D721Med (cell line): ENCODE measurements around the gene TBX21.

Experiments
- DNase-seq: peaks from one replicate; pipeline ENCODE4 v3.0.0; 2011; ENCODE audit warnings: low spot score; ENCODE audit not compliant: insufficient read length
- FAIRE-seq: peaks from 2 replicates; lab custom pipeline; 2011; peaks lifted over from hg19 to GRCh38; lab: Jason Lieb, UNC
- TF ChIP-seq, protein P1 (sequence below): IDR thresholded peaks from 2 replicates; pipeline ENCODE4 v1.5.1; 2012; ENCODE audit warnings: mild to moderate bottlenecking, control low read depth; ENCODE audit not compliant: insufficient read depth; ENCODE audit errors: missing control alignments

The TBX21 gene

DNA sequence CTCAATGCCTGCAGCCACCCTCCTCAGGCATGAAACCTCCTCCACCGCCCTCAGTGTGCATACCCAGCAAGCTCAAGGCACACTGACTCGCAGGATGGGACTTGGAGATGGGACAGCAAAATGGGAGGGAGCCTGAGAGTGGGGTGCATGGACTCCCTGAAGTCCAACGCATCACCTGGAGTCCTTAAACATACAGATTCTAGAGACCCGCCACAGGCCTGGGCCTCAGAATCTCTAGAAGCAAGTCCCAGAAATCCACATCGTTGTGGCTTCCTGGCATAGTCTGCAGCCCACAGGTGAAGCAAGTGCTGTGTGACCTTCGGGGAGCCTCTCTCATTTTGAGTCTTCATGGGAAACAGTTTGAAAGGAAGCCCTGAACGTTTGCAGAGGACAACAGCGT, 3.6 kb upstream of the TBX21 start:
- FAIRE-seq (no peak), DNase-seq (no peak)
- TF ChIP-seq, protein P1, sequence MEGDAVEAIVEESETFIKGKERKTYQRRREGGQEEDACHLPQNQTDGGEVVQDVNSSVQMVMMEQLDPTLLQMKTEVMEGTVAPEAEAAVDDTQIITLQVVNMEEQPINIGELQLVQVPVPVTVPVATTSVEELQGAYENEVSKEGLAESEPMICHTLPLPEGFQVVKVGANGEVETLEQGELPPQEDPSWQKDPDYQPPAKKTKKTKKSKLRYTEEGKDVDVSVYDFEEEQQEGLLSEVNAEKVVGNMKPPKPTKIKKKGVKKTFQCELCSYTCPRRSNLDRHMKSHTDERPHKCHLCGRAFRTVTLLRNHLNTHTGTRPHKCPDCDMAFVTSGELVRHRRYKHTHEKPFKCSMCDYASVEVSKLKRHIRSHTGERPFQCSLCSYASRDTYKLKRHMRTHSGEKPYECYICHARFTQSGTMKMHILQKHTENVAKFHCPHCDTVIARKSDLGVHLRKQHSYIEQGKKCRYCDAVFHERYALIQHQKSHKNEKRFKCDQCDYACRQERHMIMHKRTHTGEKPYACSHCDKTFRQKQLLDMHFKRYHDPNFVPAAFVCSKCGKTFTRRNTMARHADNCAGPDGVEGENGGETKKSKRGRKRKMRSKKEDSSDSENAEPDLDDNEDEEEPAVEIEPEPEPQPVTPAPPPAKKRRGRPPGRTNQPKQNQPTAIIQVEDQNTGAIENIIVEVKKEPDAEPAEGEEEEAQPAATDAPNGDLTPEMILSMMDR = no peak

DNA sequence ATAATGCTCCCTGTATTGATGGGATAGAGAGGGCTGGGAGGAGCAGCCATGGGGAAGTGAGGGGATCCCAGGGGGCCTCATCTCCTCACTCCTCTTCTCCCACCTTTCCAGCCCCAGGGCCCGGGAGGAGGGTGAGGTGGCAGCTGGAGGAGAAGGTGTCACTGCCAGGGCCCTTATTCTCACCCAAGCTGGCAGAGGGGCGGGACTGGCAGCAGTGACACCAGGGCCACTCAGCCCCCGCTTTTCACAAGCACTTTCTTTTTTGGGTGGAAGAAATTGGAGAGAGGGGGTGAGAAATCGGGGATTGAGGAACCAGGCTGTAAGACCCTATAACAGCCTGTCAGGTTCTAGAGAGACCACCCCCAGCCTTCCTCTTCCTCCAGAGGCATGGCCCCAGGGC, 2.4 kb upstream of the TBX21 start:
- DNase-seq = no peak
- TF ChIP-seq, protein P1 = no peak
- no peak for FAIRE-seq

DNA sequence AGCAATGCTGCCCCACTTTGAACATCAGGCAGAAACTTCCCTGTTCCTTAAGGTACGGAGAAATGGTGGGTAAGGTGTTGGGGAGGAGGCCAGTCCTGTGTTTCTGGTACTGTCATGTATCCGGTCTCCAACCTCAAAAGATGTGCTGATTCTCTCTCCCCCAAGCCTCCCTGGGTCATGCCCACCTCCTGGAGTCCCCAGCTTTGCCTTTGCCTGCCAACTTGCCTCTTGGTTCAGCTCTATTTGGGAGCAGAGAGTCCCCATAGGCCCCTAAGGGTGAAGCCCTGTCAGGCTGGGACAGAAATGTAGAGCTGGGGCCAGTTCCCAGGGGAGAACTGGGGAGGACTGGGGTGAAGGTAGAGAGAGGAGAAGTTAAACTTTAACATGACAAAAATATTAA, 1.6 kb upstream of the TBX21 start:
- TF ChIP-seq, protein P1 = no peak
- DNase-seq = no peak
- FAIRE-seq = no peak

DNA sequence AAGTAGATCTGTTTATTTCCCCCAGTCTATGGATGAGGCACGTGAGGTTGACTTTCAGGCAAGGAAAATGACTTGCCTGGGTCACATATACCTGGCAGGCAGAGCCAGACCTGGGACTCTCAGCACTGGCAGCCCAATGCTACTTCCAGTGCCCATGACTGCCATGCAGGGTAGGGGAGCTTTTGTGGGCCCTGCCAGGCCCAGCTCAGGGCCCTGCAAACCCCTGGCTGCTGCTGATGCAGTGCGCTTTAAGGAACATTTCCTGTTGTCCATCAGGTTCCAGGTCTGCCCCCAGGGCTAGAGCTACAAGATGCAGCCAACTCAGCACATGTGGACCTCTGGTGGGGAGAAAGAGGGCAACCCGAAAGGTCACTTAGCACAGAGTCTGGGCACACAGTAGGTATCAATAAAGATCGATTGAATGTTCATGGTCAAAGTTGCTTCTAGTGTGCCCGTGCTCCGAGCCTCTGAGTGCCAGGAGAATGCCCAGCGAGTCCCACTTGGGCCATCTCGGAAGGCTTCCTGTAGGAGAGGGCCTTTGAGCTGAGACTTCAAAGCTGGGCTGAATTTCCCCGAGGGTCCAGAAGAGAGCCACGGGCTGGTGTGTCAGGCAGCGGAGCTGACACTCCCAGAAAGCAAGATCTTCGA, 513 bp upstream of the TBX21 start:
- DNase-seq (peak; percentile 12), FAIRE-seq (no peak)
- TF ChIP-seq, protein P1 = no peak

DNA sequence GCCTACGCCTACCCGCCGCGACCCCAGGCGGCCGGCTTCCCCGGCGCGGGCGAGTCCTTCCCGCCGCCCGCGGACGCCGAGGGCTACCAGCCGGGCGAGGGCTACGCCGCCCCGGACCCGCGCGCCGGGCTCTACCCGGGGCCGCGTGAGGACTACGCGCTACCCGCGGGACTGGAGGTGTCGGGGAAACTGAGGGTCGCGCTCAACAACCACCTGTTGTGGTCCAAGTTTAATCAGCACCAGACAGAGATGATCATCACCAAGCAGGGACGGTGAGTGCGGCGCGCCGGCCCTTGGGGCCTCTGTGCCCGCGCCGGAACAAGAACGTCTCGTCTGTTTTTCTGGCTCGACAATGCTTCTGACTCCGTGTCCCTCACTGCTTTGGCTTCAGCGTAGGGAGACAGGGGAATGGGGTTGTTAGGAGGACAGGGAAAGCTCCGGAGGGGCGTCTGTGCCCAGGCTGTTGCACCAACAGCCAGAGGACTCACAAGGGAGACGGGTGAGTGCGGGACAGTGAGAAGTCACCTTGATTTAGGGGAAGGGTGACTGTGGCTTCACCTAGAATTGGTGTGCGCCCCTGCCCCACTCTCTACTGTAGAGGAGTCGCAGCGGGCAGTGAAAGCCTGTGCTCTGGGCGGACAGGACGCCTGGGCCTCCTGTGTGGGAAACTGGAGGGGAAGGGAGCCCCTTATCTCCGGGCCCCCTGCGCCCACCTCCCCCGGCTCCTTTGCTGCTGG, 806 bp downstream of the TBX21 start:
- DNase-seq = no peak

DNA sequence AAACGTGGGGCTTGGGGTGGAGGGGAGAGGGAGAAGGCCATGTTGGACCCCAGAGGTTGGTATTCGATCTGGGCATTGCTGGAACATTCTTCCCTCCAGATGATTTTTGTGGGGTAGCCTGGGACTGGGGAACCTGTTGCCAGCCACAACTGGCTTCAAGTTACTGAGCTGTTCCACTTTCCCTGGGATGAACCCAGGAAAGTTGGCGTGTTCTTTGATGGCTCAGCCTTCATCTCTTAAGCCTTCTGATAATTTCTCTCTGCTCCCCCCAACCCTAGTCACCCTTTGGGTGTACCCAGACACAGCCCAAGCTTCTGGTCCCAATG, 2.1 kb downstream of the TBX21 start:
- DNase-seq (no peak), FAIRE-seq (no peak)
- TF ChIP-seq, protein P1 = no peak

More for the DNA sequence above, 806 bp downstream of the TBX21 start:
- TF ChIP-seq, protein P1 = no peak
- no peak for FAIRE-seq

DNA sequence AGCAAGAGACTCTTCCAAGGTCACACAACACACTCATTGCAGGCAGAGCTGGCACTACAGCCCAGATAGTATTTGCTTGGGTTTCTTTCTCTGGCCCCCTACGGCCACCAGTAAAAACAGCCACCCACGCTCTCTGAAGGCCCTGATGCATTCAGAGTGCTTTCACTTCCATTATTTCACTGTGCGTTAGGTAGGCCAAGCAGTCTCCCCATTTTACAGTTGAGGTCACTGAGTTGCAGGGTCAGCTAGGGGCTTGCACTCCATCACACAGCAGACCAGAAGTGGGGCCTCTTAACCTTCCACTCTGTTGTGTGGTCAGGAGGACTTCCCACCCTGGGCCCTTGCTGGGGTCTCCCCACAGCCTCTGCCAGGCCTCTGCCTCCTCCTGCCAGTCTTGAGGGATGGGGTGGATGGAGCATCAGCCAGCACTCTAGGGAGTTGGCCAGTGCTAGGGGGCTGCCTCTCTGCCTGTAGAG, 2.5 kb downstream of the TBX21 start:
- no peak for DNase-seq
- TF ChIP-seq, protein P1 = no peak
- FAIRE-seq = no peak
